GM12873 (cell line): ENCODE measurements around the gene ARFGAP2.

Experiments
- TF ChIP-seq, protein P1 (sequence below): IDR thresholded peaks from 2 replicates; pipeline ENCODE4 v1.5.1; 2012; ENCODE audit warnings: low read depth, mild to moderate bottlenecking, moderate library complexity, low read length, control low read depth; ENCODE audit not compliant: insufficient read depth; ENCODE audit errors: missing control alignments

The ARFGAP2 gene

DNA sequence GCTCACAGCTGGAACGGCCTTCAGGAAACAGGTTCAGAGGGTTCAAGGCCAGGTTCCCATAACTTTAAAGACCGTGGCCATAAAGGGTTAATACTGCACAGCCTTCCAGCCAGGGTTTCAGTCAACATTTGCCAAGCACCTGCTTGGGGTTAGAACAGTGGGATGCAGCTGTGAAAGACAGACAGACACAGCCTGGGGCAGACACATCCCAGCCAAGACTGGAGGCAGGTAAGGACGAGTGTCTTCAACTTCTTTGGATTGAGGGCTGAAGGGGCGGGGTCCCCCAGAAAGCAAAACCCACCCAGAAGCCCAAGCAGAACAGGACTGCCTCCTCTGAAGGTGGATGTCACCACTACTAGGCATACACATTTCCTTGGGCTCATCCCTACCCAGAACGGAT, 14.3 kb downstream of the ARFGAP2 start:
- TF ChIP-seq, protein P1, sequence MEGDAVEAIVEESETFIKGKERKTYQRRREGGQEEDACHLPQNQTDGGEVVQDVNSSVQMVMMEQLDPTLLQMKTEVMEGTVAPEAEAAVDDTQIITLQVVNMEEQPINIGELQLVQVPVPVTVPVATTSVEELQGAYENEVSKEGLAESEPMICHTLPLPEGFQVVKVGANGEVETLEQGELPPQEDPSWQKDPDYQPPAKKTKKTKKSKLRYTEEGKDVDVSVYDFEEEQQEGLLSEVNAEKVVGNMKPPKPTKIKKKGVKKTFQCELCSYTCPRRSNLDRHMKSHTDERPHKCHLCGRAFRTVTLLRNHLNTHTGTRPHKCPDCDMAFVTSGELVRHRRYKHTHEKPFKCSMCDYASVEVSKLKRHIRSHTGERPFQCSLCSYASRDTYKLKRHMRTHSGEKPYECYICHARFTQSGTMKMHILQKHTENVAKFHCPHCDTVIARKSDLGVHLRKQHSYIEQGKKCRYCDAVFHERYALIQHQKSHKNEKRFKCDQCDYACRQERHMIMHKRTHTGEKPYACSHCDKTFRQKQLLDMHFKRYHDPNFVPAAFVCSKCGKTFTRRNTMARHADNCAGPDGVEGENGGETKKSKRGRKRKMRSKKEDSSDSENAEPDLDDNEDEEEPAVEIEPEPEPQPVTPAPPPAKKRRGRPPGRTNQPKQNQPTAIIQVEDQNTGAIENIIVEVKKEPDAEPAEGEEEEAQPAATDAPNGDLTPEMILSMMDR: no peak

DNA sequence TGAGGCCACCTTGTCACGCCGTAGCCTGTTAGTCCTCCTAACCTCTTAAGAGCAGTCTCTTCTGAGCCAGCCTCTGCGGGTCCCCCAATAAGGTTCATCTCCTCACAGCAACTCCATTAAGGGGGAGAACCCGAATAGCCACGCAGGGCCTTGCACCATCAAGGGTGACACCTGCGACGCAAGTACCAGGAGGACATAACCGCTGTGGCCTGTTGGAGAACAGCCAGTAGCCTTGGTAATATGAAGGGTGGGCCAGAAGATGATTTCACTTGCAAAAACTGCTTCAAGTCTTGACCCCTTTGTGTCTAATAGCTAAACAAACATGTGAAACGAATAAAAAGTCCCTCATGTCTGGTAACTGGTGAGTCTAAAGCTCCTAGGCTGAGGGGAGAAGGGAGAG, 14.8 kb downstream of the ARFGAP2 start:
- TF ChIP-seq, protein P1: no peak

DNA sequence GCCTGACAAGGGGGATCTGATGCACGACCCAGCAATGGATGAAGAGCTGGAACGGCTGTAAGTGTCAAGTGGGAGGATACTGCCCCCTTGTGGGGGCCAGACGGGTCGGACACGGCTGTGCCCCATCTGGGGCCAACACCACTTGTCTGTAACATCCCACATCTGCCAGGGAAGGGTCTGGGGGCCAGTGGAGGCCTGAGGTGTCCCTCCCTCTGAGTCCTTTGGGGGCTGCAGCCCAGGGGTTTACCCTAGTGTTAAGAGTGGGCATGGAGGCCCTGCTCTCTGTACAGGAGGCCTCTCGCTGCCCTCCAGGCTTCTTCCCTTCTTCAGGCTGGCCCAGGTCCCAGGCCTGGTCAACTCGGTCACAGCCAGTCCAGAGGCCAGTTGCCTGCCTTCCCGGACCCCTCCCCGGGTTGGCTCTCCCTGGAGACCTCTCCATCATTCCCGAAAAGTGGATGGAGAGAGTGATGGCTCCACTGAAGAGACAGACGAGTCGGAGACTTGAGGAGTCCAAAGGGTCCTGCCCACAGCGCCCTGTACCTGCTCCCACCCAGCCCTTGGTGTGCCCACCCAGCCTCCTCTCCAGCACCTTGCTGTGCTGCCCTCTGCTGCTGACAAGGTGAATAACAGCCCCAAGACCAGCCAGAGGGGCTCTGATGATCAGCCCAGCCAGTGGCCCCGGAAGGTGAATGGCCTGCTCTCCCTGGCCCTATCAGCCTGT, 15.4 kb downstream of the ARFGAP2 start:
- TF ChIP-seq, protein P1: peak; percentile 88

DNA sequence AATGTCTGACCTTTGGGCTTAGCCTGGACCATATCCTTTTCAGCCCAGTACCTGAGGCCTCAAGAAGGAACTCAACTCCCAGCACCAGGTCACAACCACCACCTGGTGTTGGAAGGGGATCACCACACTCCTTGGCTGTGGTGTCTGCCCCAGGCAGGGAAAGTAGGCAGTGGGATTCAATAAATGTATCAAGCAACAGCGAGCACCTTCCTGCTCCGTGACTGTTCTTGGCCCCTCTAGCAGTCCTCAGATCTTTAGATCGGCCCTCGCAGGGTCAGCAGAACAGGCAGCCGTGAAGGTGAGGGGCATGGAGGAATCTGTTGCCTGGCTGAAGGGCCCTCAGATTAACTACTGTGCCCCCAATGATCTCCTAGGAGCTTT, 15.9 kb downstream of the ARFGAP2 start:
- TF ChIP-seq, protein P1: no peak

DNA sequence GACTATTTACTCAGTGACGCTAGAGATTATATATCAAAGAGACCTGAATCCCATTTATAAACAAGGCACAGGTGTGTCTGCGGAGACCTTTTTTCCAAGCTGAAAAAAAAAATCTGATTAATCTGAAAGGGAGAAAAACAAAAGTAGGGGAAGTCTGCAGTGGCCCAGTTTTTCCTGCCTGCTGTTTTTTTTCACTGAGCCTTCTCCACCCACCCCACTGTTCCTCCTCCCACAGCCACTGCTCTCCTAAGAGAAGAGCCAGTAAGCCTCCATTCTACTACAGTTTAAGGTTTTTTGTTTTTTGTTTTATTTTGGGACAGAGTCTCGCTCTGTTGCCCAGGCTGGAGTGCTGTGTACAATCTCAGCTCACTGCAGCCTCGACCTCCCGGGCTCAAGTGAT, 18.4 kb downstream of the ARFGAP2 start:
- TF ChIP-seq, protein P1: no peak

DNA sequence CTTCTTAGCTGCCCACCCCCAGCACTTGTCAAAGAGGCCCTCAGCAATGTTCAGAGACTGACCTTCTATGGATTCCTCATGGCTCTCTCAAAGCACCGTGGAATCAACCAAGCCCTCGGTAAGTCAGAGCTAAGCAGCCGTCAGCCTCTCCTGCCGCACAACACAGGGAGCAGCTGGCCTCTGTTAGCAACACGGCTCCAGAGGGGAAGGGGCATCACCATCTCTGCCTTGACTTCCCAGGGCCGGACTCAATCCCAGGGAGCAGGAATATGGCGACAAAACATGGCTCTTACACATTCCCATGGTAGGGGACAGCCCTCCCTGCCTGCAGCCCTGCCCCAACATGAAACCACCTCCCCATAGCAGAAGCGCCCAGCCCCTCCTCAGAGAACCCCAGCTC, 18.9 kb downstream of the ARFGAP2 start:
- TF ChIP-seq, protein P1: no peak

DNA sequence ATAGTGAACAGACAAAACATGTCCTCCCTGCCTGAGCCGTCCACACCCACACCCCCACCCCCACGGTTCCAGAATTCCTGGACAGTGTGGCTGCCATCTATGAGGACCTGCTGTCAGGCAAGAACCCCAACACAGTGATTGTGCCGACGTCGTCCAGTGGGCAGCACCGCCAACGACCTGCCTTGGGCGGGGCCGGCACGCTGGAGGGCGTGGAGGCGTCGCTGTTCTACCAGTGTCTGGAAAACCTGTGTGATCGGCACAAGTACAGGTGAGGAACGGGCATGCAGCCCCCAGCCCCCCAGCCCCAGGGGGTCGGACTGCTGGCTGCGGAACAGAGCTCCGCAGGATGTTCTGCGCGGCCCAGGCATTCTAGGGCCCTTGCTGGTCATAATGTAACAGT, 19.7 kb downstream of the ARFGAP2 start:
- TF ChIP-seq, protein P1: no peak
